AG10803 (cell line): ENCODE data around the gene TOR2A.

Experiments
- DNase-seq: peaks from one replicate; pipeline ENCODE4 v3.0.0; 2010; ENCODE audit warnings: low read depth
- H3K4me3 ChIP-seq: 2 replicates; pipeline ENCODE4 v1.5.1; 2011; ENCODE audit warnings: mild to moderate bottlenecking, low read length, control low read depth
- CTCF ChIP-seq: conservative IDR thresholded peaks from 2 replicates; pipeline ENCODE4 v1.5.1; 2011; ENCODE audit warnings: mild to moderate bottlenecking, low read length, control low read depth, inconsistent platforms

Gene TOR2A

GRCh38 chr9:127753148-127753547, 18.1 kb upstream of the TOR2A start:
- no peak overlapping the region for H3K4me3 ChIP-seq
- DNase-seq = no peak
- no peak for TF ChIP-seq CTCF

- H3K4me3 ChIP-seq = no peak overlapping the region
- DNase-seq = peak; percentile 12
- no peak for TF ChIP-seq CTCF
Measured at GRCh38 chr9:127751269-127752054, 16.4 kb upstream of the TOR2A start.

- no peak overlapping the region for H3K4me3 ChIP-seq
- no peak for DNase-seq
- no peak for TF ChIP-seq CTCF
Measured at GRCh38 chr9:127749090-127749787, 14.1 kb upstream of the TOR2A start.

DNA sequence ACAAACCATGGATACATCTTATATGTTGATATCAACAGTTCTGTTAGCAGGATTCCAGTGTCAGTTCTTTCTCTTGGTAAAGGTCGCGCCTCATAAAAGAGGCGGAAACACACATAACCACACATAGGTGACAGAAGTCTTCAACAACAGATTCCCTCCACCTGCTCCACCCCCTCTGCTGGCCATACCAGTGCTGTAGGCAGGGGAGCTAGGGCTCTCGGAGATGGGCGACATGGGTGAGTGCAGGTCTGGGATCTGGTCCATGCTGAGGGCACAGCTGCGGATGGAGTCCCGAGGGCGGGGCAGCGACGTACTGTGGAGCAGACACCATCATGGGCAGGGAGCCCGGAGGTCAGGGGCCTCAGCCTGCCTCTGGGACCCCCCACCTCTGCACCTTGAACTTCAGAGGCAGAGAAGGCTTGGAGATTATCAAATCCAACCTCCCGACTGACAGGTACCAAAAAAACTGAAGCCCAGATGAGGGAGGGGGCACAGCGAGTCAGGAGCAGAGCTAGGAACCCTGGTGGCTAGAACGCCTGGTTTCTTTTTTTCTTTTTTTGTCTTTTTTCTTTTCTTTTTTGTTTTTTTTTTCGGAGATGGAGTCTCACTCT, 12.0 kb upstream of the TOR2A start:
- TF ChIP-seq CTCF = no peak
- H3K4me3 ChIP-seq = no peak overlapping the region
- DNase-seq = no peak

- no peak overlapping the region for H3K4me3 ChIP-seq
- no peak for DNase-seq
- no peak for TF ChIP-seq CTCF
Measured at GRCh38 chr9:127744398-127745110, 9.5 kb upstream of the TOR2A start.

DNA sequence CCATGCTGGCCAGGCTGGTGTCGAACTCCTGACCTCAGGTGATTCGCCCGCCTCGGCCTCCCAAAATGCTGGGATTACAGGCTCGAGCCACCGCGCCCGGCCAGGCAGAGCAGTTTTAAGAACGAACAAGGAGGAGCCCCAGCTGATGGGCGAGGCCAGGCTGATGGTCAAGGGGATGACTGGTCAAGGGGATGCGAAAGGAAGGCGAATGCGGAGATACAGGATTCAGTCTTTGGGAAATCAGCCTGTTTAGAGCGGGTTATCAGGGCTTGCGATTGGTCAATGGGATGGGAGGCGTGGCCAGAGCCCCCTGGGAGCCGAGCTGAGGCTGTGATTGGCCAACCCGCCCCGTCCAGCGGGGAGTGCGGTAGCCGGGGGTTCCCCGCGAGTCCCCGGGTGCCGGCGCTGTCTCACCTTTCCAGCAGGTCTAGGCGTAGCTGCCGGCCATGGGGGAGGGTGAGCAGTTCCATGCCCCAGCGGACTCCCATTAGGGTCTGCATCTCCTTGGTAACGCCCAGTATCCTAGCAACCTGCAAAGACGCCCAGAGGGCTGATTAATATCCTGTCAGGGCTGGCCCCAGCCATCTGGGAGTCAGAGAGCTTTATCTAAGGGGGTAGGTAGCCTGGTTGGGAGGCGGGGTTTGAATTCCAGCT, 7.5 kb upstream of the TOR2A start:
- TF ChIP-seq CTCF = no peak
- H3K4me3 ChIP-seq = peak overlapping the region; percentile 44
- peak; percentile 67 for DNase-seq
